Liver (tissue), 9 donors: ENCODE measurements around the gene FZD10. TPM values are rescaled to one million over a fixed set of nuclear protein-coding genes. Genes with fewer than 3 reads are reported as not detected.

Experiments used
- DNase-seq: peaks from one replicate; pipeline ENCODE4 v3.0.0-alpha.2; 2017; ENCODE audit warnings: low spot score
- H3K27ac ChIP-seq, 2 donors: one replicate each; pipeline ENCODE4 v1.7.0; 2013; ENCODE audit warnings: inconsistent platforms in 2 of 2, low read length in 2 of 2, control low read depth in 1 of 2, low read depth in 1 of 2, mild to moderate bottlenecking in 1 of 2
- H3K27me3 ChIP-seq, 4 donors: one replicate each; pipeline versions ENCODE4 v1.6.1 to v1.7.0; 2013; ENCODE audit warnings: low read length in 3 of 4, inconsistent platforms in 1 of 4, mild to moderate bottlenecking in 1 of 4, moderate library complexity in 1 of 4; ENCODE audit not compliant: control insufficient read depth in 4 of 4, insufficient read depth in 4 of 4
- H3K36me3 ChIP-seq, 4 donors: one replicate each; pipeline versions ENCODE4 v1.6.1 to v1.7.0; 2013; ENCODE audit warnings: low read length in 3 of 4, mild to moderate bottlenecking in 3 of 4, low read depth in 1 of 4, moderate library complexity in 1 of 4; ENCODE audit not compliant: control insufficient read depth in 4 of 4, insufficient read depth in 3 of 4
- H3K4me1 ChIP-seq, 4 donors: one replicate each; pipeline versions ENCODE4 v1.6.1 to v1.7.0; 2013; ENCODE audit warnings: low read length in 3 of 4, mild to moderate bottlenecking in 3 of 4, moderate library complexity in 1 of 4; ENCODE audit not compliant: control insufficient read depth in 4 of 4, insufficient read depth in 4 of 4
- H3K4me3 ChIP-seq, 3 donors: one replicate each; pipeline versions ENCODE4 v1.6.1 to v1.7.0; 2013; ENCODE audit warnings: low read length in 3 of 3, control low read depth in 1 of 3, low read depth in 1 of 3, mild to moderate bottlenecking in 1 of 3
- H3K9ac ChIP-seq, 2 donors: one replicate each; pipeline ENCODE4 v1.7.0; 2013; ENCODE audit warnings: low read length in 2 of 2, mild to moderate bottlenecking in 2 of 2, moderate library complexity in 2 of 2, control low read depth in 1 of 2, low read depth in 1 of 2
- H3K9me3 ChIP-seq, 4 donors: one replicate each; pipeline versions ENCODE4 v1.6.1 to v1.7.0; 2013; ENCODE audit warnings: low read length in 3 of 4; ENCODE audit not compliant: control insufficient read depth in 4 of 4
- EGR1 ChIP-seq, 2 donors: IDR thresholded peaks; 2 replicates each; pipeline ENCODE4 v1.6.1; 2016 to 2018; ENCODE audit warnings: antibody characterized with exemption in 2 of 2, low read depth in 2 of 2
- FOXA1 ChIP-seq: IDR thresholded peaks from 2 replicates; pipeline ENCODE4 v1.6.1; 2016; ENCODE audit warnings: antibody characterized with exemption
- FOXA2 ChIP-seq: IDR thresholded peaks from 2 replicates; pipeline ENCODE4 v1.6.1; 2016; ENCODE audit warnings: antibody characterized with exemption
- GABPA ChIP-seq, 2 donors: IDR thresholded peaks in 1 of 2; conservative IDR thresholded peaks in 1 of 2; 2 replicates each; pipeline ENCODE4 v1.6.1; 2016; ENCODE audit warnings: antibody characterized with exemption in 2 of 2, mild to moderate bottlenecking in 1 of 2, moderate library complexity in 1 of 2
- HNF4A ChIP-seq, 2 donors: conservative IDR thresholded peaks; 2 replicates each; pipeline ENCODE4 v1.6.1; 2016; ENCODE audit warnings: antibody characterized with exemption in 2 of 2, mild to moderate bottlenecking in 2 of 2
- HNF4G ChIP-seq: IDR thresholded peaks from 2 replicates; pipeline ENCODE4 v1.6.1; 2016; ENCODE audit warnings: antibody characterized with exemption
- JUND ChIP-seq, 2 donors: IDR thresholded peaks; 2 replicates each; pipeline ENCODE4 v1.6.1; 2016; ENCODE audit warnings: antibody characterized with exemption in 2 of 2
- NR2F2 ChIP-seq: IDR thresholded peaks from 2 replicates; pipeline ENCODE4 v1.6.1; 2016; ENCODE audit warnings: antibody characterized with exemption
- RAD21 ChIP-seq, 2 donors: IDR thresholded peaks; 2 replicates each; pipeline ENCODE4 v1.6.1; 2016; ENCODE audit warnings: antibody characterized with exemption in 2 of 2, mild to moderate bottlenecking in 2 of 2
- RXRA ChIP-seq, 2 donors: IDR thresholded peaks; 2 replicates each; pipeline ENCODE4 v1.6.1; 2017 to 2018; ENCODE audit warnings: antibody characterized with exemption in 2 of 2, mild to moderate bottlenecking in 1 of 2
- SP1 ChIP-seq: IDR thresholded peaks from 2 replicates; pipeline ENCODE4 v1.6.1; 2018; ENCODE audit warnings: antibody characterized with exemption, mild to moderate bottlenecking
- TAF1 ChIP-seq: conservative IDR thresholded peaks from 2 replicates; pipeline ENCODE4 v1.6.1; 2016; ENCODE audit warnings: antibody characterized with exemption, mild to moderate bottlenecking
- YY1 ChIP-seq: IDR thresholded peaks from 2 replicates; pipeline ENCODE4 v1.6.1; 2016; ENCODE audit warnings: antibody characterized with exemption, mild to moderate bottlenecking
- ZBTB33 ChIP-seq: IDR thresholded peaks from 2 replicates; pipeline ENCODE4 v1.6.1; 2016; ENCODE audit warnings: antibody characterized with exemption
- WGBS: extraction: QIAGEN DNeasy Blood & Tissue Kit; methylation state at CpG from one replicate; pipeline ENCODE4 v1.1.7; 2013; 5-methylcytosine and 5-hydroxymethylcytosine counted together
- polyA plus RNA-seq, 2 donors: library from polyadenylated mRNA; stranded (reverse) in 1 of 2; unstranded in 1 of 2; fragments of 200-250 nt in 1 of 2; fragments of >200 nt in 1 of 2; fragmentation: Nextera tagmentation in 1 of 2; extraction: Ambion mirVana in 1 of 2; gene quantifications; one replicate each; pipeline versions ENCODE4 v1.2.1 to v1.2.3, GENCODE V29; 2013 to 2015
- total RNA-seq, 2 donors: library from RNA; depleted of rRNA; stranded (reverse); fragments of >200 nt; gene quantifications; one replicate each; pipeline ENCODE4 v1.2.3, GENCODE V29; 2014
- TF ChIP-seq, protein P1 (sequence below): IDR thresholded peaks from 2 replicates; pipeline ENCODE4 v1.6.1; 2016; ENCODE audit warnings: antibody characterized with exemption
- TF ChIP-seq, protein P2 (sequence below): IDR thresholded peaks from 2 replicates; pipeline ENCODE4 v1.6.1; 2016; ENCODE audit warnings: antibody characterized with exemption
- TF ChIP-seq, protein P3 (sequence below): IDR thresholded peaks from 2 replicates; pipeline ENCODE4 v1.6.1; 2016; ENCODE audit warnings: antibody characterized with exemption, mild to moderate bottlenecking
- donor health status: healthy.
- donor health status: healthy.
- donor health status: healthy.
- donor health status: healthy.
- donor health status: healthy.

FZD10 gene
- total and polyA plus RNA-seq, 4 donors, result 0.02 TPM; not detected in 3

- Histone ChIP-seq H3K9me3 (peaks cover 0 to 8% (median 6%) of the 10 kb centered on the region in 4 donors), H3K4me1 (no peaks in the 10 kb centered on the region), H3K36me3 (no peaks in the 10 kb centered on the region), H3K27me3 (peaks cover 0 to 8% (median 0%) of the 10 kb centered on the region in 4 donors), H3K27ac (no peak overlapping the region), H3K4me3 (no peak overlapping the region), H3K9ac (no peak overlapping the region)
- TF ChIP-seq SP1 (no peak), TAF1 (no peak), RAD21 (IDR thresholded peaks at IDR 0.05) (no peak), YY1 (no peak), HNF4A (conservative IDR thresholded peaks at IDR 0.05) (no peak), FOXA1 (no peak), HNF4G (no peak), RXRA (IDR thresholded peaks at IDR 0.05) (no peak), NR2F2 (no peak), ZBTB33 (no peak), EGR1 (IDR thresholded peaks at IDR 0.05; ENCODE audit: low read depth in 2 of 2) (no peak), JUND (IDR thresholded peaks at IDR 0.05) (no peak), FOXA2 (no peak)
- TF ChIP-seq, protein P1, sequence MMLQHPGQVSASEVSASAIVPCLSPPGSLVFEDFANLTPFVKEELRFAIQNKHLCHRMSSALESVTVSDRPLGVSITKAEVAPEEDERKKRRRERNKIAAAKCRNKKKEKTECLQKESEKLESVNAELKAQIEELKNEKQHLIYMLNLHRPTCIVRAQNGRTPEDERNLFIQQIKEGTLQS, result no peak
- TF ChIP-seq, protein P2, sequence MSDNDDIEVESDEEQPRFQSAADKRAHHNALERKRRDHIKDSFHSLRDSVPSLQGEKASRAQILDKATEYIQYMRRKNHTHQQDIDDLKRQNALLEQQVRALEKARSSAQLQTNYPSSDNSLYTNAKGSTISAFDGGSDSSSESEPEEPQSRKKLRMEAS, result no peak
- whole genome bisulfite sequencing, result 89% methylated on average over 15 of the region's 15 CpGs
- DNase-seq, result no peak
These were observed 33.2 kb upstream of the FZD10 start for GRCh38 chr12:130128790-130129735.

- H3K9me3 ChIP-seq, result peaks cover 0 to 8% (median 6%) of the 10 kb centered on the region in 4 donors
These were observed 31.9 kb upstream of the FZD10 start for GRCh38 chr12:130130346-130130745.

More at GRCh38 chr12:130130346-130130745, 31.9 kb upstream of the FZD10 start:
- Histone ChIP-seq H3K27me3 (peaks cover 0 to 8% (median 0%) of the 10 kb centered on the region in 4 donors), H3K27ac (no peak overlapping the region), H3K9ac (no peak overlapping the region), H3K36me3 (no peaks in the 10 kb centered on the region), H3K4me1 (no peaks in the 10 kb centered on the region), H3K4me3 (no peak overlapping the region)
- DNase-seq, result no peak
- TF ChIP-seq JUND (IDR thresholded peaks at IDR 0.05) (no peak), FOXA1 (no peak), NR2F2 (no peak), FOXA2 (no peak), GABPA (IDR thresholded peaks at IDR 0.05 in 1 of 2, conservative IDR thresholded peaks at IDR 0.05 in 1 of 2) (no peak), TAF1 (no peak), HNF4G (no peak), RAD21 (IDR thresholded peaks at IDR 0.05) (no peak), SP1 (no peak)
- TF ChIP-seq, protein P2, result no peak
- TF ChIP-seq, protein P1, result no peak
- TF ChIP-seq, protein P3, sequence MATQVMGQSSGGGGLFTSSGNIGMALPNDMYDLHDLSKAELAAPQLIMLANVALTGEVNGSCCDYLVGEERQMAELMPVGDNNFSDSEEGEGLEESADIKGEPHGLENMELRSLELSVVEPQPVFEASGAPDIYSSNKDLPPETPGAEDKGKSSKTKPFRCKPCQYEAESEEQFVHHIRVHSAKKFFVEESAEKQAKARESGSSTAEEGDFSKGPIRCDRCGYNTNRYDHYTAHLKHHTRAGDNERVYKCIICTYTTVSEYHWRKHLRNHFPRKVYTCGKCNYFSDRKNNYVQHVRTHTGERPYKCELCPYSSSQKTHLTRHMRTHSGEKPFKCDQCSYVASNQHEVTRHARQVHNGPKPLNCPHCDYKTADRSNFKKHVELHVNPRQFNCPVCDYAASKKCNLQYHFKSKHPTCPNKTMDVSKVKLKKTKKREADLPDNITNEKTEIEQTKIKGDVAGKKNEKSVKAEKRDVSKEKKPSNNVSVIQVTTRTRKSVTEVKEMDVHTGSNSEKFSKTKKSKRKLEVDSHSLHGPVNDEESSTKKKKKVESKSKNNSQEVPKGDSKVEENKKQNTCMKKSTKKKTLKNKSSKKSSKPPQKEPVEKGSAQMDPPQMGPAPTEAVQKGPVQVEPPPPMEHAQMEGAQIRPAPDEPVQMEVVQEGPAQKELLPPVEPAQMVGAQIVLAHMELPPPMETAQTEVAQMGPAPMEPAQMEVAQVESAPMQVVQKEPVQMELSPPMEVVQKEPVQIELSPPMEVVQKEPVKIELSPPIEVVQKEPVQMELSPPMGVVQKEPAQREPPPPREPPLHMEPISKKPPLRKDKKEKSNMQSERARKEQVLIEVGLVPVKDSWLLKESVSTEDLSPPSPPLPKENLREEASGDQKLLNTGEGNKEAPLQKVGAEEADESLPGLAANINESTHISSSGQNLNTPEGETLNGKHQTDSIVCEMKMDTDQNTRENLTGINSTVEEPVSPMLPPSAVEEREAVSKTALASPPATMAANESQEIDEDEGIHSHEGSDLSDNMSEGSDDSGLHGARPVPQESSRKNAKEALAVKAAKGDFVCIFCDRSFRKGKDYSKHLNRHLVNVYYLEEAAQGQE, result no peak
- 82% methylated on average over 6 of the region's 6 CpGs for WGBS
